ENCODE data around the gene AADACL4. TPM values are rescaled to one million over a fixed set of nuclear protein-coding genes. Genes with fewer than 3 reads are reported as not detected.

Gene AADACL4
- total and polyA plus RNA-seq, 9 of the 15 experiments (the other 6 are each of a cell fraction or from before 2014, with no cell fraction given): not detected

- no peak for TF ChIP-seq GMEB1 (CRISPR knock-in tag; IDR thresholded peaks at IDR 0.05)
- no peak for TF ChIP-seq KLF10 (CRISPR knock-in tag; IDR thresholded peaks at IDR 0.05)
- TF ChIP-seq KDM1A (IDR thresholded peaks at IDR 0.05): peak in 1 of 2 experiments; percentile 35; a peak in 1 of 4 replicates
- TF ChIP-seq ZNF785 (CRISPR knock-in tag; IDR thresholded peaks at IDR 0.05): no peak
- TF ChIP-seq HDAC6 (IDR thresholded peaks at IDR 0.05; ENCODE audit: low read depth, low read length): no peak
- TF ChIP-seq NCOR1 (IDR thresholded peaks at IDR 0.05): no peak
- TF ChIP-seq RNF219 (CRISPR knock-in tag; IDR thresholded peaks at IDR 0.05): no peak
- TF ChIP-seq CBX2 (IDR thresholded peaks at IDR 0.05; ENCODE audit: insufficient read depth, low read length, poor library complexity, severe bottlenecking): no peak
- TF ChIP-seq ELK1 (CRISPR knock-in tag; IDR thresholded peaks at IDR 0.05): no peak
- no peak for TF ChIP-seq LCOR (CRISPR knock-in tag; IDR thresholded peaks at IDR 0.05)
- TF ChIP-seq PTTG1 (tag; IDR thresholded peaks at IDR 0.05; ENCODE audit: low read depth): no peak
- TF ChIP-seq SP2 (IDR thresholded peaks at IDR 0.05; ENCODE audit: extremely low read depth, low read depth, low read length, poor library complexity, severe bottlenecking): no peak
- no peak for TF ChIP-seq ESRRB (CRISPR knock-in tag; IDR thresholded peaks at IDR 0.05; ENCODE audit: borderline replicate concordance)
- no peak for TF ChIP-seq MAFK (IDR thresholded peaks at IDR 0.05; ENCODE audit: low read length)
- TF ChIP-seq KDM5B (IDR thresholded peaks at IDR 0.05; ENCODE audit: insufficient replicate concordance, low read depth, low read length): no peak
- TF ChIP-seq DACH1 (IDR thresholded peaks at IDR 0.05; ENCODE audit: partially characterized antibody): no peak
- no peak for TF ChIP-seq CAMTA2 (CRISPR knock-in tag; conservative IDR thresholded peaks at IDR 0.05)
- no peak for TF ChIP-seq ETV1 (tag; conservative IDR thresholded peaks at IDR 0.05; ENCODE audit: low read depth)
- no peak for TF ChIP-seq NBN (IDR thresholded peaks at IDR 0.05; ENCODE audit: low read depth)
- no peak for TF ChIP-seq ZNF764 (CRISPR knock-in tag; IDR thresholded peaks at IDR 0.05; ENCODE audit: low read depth)
- TF ChIP-seq DMBX1 (CRISPR knock-in tag; IDR thresholded peaks at IDR 0.05; ENCODE audit: borderline replicate concordance): no peak
- TF ChIP-seq ESRRA (IDR thresholded peaks at IDR 0.05; ENCODE audit: borderline replicate concordance, low read depth): no peak
- TF ChIP-seq TFAP4 (CRISPR knock-in tag; IDR thresholded peaks at IDR 0.05; ENCODE audit: borderline replicate concordance): 0 out of 2 replicates have a peak, but pooled peaks have one; percentile 16
These were observed 47.7 kb upstream of the AADACL4 start (continued) for GRCh38 chr1:12596007-12596821.

Data from K562 (cell line).